K562 (cell line): Measurements from ENCODE around the gene PPT2. TPM values are rescaled to one million over a fixed set of nuclear protein-coding genes. Genes with fewer than 3 reads are reported as not detected.

Source experiments
- ETV5 ChIP-seq: sonication (generic); formaldehyde crosslinking; IDR thresholded peaks from 2 replicates; pipeline ENCODE4 v1.4.0; 2020; ENCODE audit warnings: low read depth, mild to moderate bottlenecking, missing genetic modification reagents
- GATA2 ChIP-seq: sonication (generic); formaldehyde crosslinking; IDR thresholded peaks from 2 replicates; pipeline ENCODE4 v1.4.0; 2020; ENCODE audit warnings: mild to moderate bottlenecking, missing genetic modification reagents
- GTF2F1 ChIP-seq: IDR thresholded peaks from 2 replicates; pipeline ENCODE4 v1.6.1; 2011; ENCODE audit warnings: low read depth, low read length, improper control_type of control experiment
- HDAC3 ChIP-seq: fragments of 450-650 bp; IDR thresholded peaks from 2 replicates; pipeline ENCODE4 v1.6.1; 2018; ENCODE audit warnings: borderline replicate concordance, mild to moderate bottlenecking, moderate library complexity; ENCODE audit not compliant: partially characterized antibody
- JUNB ChIP-seq: fragments of 450-650 bp; formaldehyde crosslinking; conservative IDR thresholded peaks from 2 replicates; pipeline ENCODE4 v1.4.0; 2020; ENCODE audit warnings: mild to moderate bottlenecking
- MEF2A ChIP-seq: IDR thresholded peaks from 2 replicates; pipeline ENCODE4 v1.6.1; 2011; ENCODE audit warnings: low read depth, mild to moderate bottlenecking, low read length, moderate library complexity; ENCODE audit not compliant: control insufficient read depth
- MTA3 ChIP-seq: fragments of 450-650 bp; formaldehyde crosslinking; IDR thresholded peaks from 2 replicates; pipeline ENCODE4 v1.6.1; 2017; ENCODE audit warnings: mild to moderate bottlenecking, borderline replicate concordance
- NFYB ChIP-seq: IDR thresholded peaks from 2 replicates; pipeline ENCODE4 v1.6.1; 2011; ENCODE audit warnings: mild to moderate bottlenecking, moderate library complexity; ENCODE audit not compliant: insufficient read length; ENCODE audit errors: extremely low read depth
- POLR2G ChIP-seq: fragments of 200-400 bp; formaldehyde crosslinking; IDR thresholded peaks from 2 replicates; pipeline ENCODE4 v1.6.1; 2017; ENCODE audit warnings: low read depth, mild to moderate bottlenecking, antibody characterized with exemption, low read length, moderate library complexity
- PTBP1 ChIP-seq: fragments of 200-400 bp; formaldehyde crosslinking; IDR thresholded peaks from 2 replicates; pipeline ENCODE4 v1.6.1; 2017; ENCODE audit warnings: low read depth, low read length
- RB1 ChIP-seq: fragments of 450-650 bp; IDR thresholded peaks from 2 replicates; pipeline ENCODE4 v1.6.1; 2017; ENCODE audit warnings: low read depth, mild to moderate bottlenecking
- RBM25 ChIP-seq: fragments of 200-400 bp; formaldehyde crosslinking; IDR thresholded peaks from 2 replicates; pipeline ENCODE4 v1.6.1; 2018; ENCODE audit warnings: low read length, low read depth, moderate library complexity; ENCODE audit not compliant: severe bottlenecking
- SMARCE1 ChIP-seq: fragments of 450-650 bp; IDR thresholded peaks from 2 replicates; pipeline ENCODE4 v1.7.1; 2016; ENCODE audit warnings: mild to moderate bottlenecking
- SOX6 ChIP-seq: fragments of 450-650 bp; IDR thresholded peaks from 2 replicates; pipeline ENCODE4 v1.6.1; 2014; ENCODE audit warnings: mild to moderate bottlenecking
- ZBED1 ChIP-seq: IDR thresholded peaks from 2 replicates; pipeline ENCODE4 v1.6.1; 2014
- ZNF124 ChIP-seq: sonication (generic); formaldehyde crosslinking; IDR thresholded peaks from 2 replicates; pipeline ENCODE4 v1.8.1; 2022; ENCODE audit warnings: missing genetic modification reagents
- ZNF212 ChIP-seq: fragments of 450-650 bp; formaldehyde crosslinking; IDR thresholded peaks from 2 replicates; pipeline ENCODE4 v1.4.0; 2020; ENCODE audit warnings: mild to moderate bottlenecking
- polyA plus RNA-seq, 8 experiments: library from polyadenylated mRNA; depleted of rRNA in 4 of 8; stranded (reverse) in 5 of 8; unstranded in 3 of 8; fragments of >200 nt; fragmentation: Nextera tagmentation in 2 of 8; fragmentation: Illumina TruSeq in 1 of 8; extraction: Ambion mirVana in 2 of 8; extraction: Trizol in 1 of 8; gene quantifications; 2 replicates each; pipeline versions ENCODE4 v1.2.1 to v1.2.3, GENCODE V29; 2011 to 2014; ENCODE audit warnings: inconsistent platforms in 1 of 8, missing spikeins in 1 of 8
- total RNA-seq, 7 experiments: library from RNA; depleted of rRNA in 6 of 7; stranded (reverse); fragments of >200 nt in 6 of 7; fragmentation: Illumina TruSeq in 2 of 7; extraction: Trizol in 2 of 7; gene quantifications; 2 replicates each; pipeline versions ENCODE4 v1.2.1 to v1.2.3, GENCODE V29; 2011 to 2021; ENCODE audit warnings: low replicate concordance in 1 of 7
- TF ChIP-seq, protein P1 (sequence below): fragments of 450-650 bp; IDR thresholded peaks from 2 replicates; pipeline ENCODE4 v1.6.1; 2014; ENCODE audit warnings: low read depth, mild to moderate bottlenecking, moderate library complexity, borderline replicate concordance
- TF ChIP-seq, protein P2 (sequence below): fragments of 250-450 bp; sonication (Bioruptor Pico); IDR thresholded peaks from 2 replicates; pipeline ENCODE4 v1.8.0; 2021; ENCODE audit warnings: moderate library complexity, mild to moderate bottlenecking, inconsistent platforms
- TF ChIP-seq, protein P3 (sequence below): fragments of 250-450 bp; sonication (Bioruptor Pico); IDR thresholded peaks from 2 replicates; pipeline ENCODE4 v1.5.0; 2020; ENCODE audit warnings: mild to moderate bottlenecking, borderline replicate concordance
- TF ChIP-seq, protein P4 (sequence below): fragments of 450-650 bp; formaldehyde crosslinking; IDR thresholded peaks from 2 replicates; pipeline ENCODE4 v1.4.0; 2020; ENCODE audit warnings: mild to moderate bottlenecking, moderate library complexity
- TF ChIP-seq, protein P5 (sequence below): fragments of 250-450 bp; sonication (Bioruptor Pico); IDR thresholded peaks from 2 replicates; pipeline ENCODE4 v1.5.1; 2021; ENCODE audit warnings: mild to moderate bottlenecking

PPT2 gene
- total and polyA plus RNA-seq, 9 of the 15 experiments (the other 6 are each of a cell fraction or from before 2014, with no cell fraction given) = 27.4 to 98.8 (median 69.9) TPM

DNA sequence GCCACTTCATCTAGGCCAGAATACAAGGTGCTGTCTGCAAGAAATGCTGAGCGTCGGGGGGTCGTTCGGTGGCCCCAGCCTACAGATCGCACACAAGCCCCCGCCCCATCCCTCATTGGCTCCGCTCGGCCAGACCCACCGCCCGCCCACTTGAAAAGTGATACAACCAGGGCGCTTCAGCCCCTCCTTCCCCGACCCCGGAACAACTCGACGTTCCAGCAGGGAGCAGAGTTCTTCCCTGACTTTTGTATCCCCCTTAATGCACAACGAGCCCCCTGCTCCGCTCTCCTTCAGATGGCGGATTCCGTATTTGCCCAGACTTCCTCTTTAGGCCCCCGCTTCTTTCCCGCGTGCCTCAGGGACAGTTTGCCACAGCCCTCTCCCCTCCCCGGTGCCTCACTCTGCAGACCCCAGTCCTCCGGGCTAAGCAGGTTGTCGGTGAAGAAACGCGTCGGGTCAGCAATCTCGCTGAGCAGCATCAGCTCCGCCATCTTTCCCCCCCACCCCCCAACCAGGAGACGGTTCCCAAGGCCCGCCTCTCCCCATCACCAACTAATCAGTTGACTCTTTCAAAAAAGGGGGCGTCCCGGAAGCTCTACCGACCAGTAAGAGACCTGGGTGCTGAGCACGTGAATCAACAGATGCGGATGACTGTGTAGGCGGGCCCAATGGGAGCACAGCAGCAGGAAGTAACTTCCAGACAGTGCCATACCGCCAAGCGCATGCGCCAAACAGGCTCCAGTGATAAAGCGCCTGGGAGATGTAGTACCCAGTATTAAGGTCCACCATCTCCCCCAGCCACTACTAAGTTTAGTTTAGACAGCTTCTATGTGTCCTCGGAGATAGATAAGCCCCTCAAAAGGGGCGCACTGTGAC is 26.0 kb upstream of the PPT2 start, which contains the start of gene ATF6B (continued):
- TF ChIP-seq NFYB (peak; percentile 86), GTF2F1 (no peak), ZNF124 (CRISPR knock-in tag) (no peak), JUNB (CRISPR knock-in tag) (no peak), ZNF212 (no peak), PTBP1 (no peak), ZBED1 (no peak), POLR2G (peak; percentile 81), HDAC3 (no peak), SMARCE1 (peak; percentile 54), RBM25 (peak; percentile 72), RB1 (peak; percentile 47; the same call in 1 of the 2 replicates), SOX6 (0 out of 2 replicates have a peak, but pooled peaks have one; percentile 6), GATA2 (CRISPR knock-in tag) (no peak), ETV5 (CRISPR knock-in tag) (0 out of 2 replicates have a peak, but pooled peaks have one; percentile 12), MEF2A (no peak), MTA3 (0 out of 2 replicates have a peak, but pooled peaks have one; percentile 36)
- TF ChIP-seq, protein P1, sequence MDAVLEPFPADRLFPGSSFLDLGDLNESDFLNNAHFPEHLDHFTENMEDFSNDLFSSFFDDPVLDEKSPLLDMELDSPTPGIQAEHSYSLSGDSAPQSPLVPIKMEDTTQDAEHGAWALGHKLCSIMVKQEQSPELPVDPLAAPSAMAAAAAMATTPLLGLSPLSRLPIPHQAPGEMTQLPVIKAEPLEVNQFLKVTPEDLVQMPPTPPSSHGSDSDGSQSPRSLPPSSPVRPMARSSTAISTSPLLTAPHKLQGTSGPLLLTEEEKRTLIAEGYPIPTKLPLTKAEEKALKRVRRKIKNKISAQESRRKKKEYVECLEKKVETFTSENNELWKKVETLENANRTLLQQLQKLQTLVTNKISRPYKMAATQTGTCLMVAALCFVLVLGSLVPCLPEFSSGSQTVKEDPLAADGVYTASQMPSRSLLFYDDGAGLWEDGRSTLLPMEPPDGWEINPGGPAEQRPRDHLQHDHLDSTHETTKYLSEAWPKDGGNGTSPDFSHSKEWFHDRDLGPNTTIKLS = no peak
- TF ChIP-seq, protein P2, sequence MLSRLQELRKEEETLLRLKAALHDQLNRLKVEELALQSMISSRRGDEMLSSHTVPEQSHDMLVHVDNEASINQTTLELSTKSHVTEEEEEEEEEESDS (CRISPR knock-in tag) = no peak
- TF ChIP-seq, protein P3, sequence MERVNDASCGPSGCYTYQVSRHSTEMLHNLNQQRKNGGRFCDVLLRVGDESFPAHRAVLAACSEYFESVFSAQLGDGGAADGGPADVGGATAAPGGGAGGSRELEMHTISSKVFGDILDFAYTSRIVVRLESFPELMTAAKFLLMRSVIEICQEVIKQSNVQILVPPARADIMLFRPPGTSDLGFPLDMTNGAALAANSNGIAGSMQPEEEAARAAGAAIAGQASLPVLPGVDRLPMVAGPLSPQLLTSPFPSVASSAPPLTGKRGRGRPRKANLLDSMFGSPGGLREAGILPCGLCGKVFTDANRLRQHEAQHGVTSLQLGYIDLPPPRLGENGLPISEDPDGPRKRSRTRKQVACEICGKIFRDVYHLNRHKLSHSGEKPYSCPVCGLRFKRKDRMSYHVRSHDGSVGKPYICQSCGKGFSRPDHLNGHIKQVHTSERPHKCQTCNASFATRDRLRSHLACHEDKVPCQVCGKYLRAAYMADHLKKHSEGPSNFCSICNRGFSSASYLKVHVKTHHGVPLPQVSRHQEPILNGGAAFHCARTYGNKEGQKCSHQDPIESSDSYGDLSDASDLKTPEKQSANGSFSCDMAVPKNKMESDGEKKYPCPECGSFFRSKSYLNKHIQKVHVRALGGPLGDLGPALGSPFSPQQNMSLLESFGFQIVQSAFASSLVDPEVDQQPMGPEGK (CRISPR knock-in tag) = no peak
- TF ChIP-seq, protein P4, sequence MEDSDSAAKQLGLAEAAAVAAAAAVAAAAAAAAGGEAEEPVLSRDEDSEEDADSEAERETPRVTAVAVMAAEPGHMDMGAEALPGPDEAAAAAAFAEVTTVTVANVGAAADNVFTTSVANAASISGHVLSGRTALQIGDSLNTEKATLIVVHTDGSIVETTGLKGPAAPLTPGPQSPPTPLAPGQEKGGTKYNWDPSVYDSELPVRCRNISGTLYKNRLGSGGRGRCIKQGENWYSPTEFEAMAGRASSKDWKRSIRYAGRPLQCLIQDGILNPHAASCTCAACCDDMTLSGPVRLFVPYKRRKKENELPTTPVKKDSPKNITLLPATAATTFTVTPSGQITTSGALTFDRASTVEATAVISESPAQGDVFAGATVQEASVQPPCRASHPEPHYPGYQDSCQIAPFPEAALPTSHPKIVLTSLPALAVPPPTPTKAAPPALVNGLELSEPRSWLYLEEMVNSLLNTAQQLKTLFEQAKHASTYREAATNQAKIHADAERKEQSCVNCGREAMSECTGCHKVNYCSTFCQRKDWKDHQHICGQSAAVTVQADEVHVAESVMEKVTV (CRISPR knock-in tag) = no peak
- TF ChIP-seq, protein P5, sequence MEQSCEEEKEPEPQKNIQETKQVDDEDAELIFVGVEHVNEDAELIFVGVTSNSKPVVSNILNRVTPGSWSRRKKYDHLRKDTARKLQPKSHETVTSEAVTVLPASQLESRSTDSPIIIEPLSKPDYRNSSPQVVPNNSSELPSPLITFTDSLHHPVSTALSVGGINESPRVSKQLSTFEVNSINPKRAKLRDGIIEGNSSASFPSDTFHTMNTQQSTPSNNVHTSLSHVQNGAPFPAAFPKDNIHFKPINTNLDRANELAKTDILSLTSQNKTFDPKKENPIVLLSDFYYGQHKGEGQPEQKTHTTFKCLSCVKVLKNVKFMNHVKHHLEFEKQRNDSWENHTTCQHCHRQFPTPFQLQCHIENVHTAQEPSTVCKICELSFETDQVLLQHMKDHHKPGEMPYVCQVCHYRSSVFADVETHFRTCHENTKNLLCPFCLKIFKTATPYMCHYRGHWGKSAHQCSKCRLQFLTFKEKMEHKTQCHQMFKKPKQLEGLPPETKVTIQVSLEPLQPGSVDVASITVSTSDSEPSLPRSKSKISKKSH (CRISPR knock-in tag) = no peak
